HG03342 (cell line): ENCODE results near the gene MYZAP.

Experiments used
- ATAC-seq: cut with Tn5 transposase; IDR thresholded peaks from one replicate; pipeline ENCODE4 v1.9.1; 2021; ENCODE audit warnings: mild to moderate bottlenecking, moderate library complexity; ENCODE audit not compliant: unreplicated experiment

Gene MYZAP

DNA sequence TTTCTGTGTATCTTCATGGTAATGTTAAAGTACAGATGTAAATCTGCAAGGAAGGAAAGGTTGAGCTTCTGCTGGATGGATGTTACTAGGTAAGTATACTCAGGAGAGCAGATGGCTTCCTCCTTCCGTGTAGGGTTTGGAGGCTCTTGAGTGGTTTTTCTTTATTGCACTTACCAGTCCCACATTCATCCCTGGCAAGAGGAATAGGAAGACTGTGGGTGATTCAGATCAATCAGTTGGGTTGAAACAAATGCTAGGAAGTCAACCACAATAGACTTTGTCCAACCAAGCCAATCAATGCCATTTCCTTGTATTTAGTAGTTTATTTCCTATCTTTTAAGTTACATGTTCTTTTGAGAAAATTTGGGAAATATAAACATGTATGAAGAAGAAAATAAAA lies 26.6 kb downstream of the MYZAP start:
- no peak for ATAC-seq

DNA sequence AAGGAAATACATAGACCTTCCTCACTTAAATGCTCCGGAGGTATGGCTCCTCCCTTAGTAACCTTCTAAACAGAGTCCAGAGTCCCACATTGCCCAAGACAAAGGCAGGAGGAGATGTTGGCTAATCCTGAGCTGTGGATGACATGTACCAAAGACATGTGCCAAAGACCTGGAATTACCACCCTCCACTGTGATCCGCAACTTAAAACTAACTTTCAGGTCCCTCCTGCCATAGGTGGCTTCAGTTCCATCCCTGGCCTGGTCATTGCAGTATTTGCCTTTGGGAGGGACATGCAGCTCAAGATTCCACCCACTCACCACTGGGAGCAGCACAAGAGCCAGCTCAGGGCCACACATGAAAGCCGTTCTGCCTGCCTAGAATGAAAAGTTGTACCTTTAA lies 28.0 kb downstream of the MYZAP start:
- ATAC-seq = no peak

DNA sequence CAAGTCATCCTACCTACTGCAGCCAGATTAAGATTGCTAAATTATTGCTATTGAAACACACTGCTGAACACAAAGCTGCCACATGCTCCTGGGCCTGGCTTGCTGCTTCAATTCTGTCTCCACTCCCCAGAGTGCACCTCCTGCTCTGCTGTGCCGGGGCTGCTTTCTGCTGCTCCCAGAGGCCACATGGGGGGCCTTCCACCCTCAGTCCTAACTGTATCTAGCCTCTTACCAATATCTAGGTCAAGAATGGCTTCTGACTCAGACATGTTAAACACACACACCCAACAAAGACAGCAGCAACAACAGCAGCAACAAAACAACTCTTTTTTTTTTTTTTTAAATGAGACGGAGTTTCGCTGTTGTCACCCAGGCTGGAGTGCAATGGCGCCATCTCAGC lies 33.0 kb downstream of the MYZAP start:
- ATAC-seq = no peak

DNA sequence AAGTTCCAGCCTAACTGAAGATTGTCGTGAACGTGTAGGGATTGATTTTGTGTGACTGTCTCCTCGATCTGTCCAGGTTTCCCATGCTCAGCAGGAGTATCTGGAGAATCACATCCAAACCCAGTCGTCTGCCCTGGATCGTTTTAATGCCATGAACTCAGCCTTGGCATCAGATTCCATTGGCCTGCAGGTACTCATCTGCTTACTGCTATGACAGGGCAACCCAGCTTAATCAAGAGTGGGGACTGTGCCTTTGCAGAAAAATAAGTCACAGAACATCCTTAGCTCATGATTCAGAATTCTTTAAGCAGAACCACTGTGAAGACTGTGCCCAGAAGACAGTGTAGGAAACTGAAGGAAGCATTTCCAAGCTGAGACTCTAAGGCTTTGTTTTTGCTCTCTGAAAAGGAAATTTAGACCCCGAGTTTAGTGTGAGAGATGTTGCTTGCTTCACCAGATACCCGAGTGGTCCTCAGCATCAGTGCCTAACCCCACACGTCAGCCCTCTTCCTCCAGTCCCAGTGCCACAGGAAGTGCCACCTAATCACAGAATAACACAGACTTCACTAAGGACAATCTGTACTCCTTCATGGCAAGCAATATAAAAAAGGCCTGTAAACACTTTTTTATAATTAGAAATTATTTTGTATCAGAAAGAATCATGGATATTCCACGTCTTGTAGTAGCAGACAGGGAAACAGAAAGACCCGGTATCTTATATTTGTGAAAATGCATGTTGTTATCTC lies 34.2 kb downstream of the MYZAP start:
- no peak for ATAC-seq

DNA sequence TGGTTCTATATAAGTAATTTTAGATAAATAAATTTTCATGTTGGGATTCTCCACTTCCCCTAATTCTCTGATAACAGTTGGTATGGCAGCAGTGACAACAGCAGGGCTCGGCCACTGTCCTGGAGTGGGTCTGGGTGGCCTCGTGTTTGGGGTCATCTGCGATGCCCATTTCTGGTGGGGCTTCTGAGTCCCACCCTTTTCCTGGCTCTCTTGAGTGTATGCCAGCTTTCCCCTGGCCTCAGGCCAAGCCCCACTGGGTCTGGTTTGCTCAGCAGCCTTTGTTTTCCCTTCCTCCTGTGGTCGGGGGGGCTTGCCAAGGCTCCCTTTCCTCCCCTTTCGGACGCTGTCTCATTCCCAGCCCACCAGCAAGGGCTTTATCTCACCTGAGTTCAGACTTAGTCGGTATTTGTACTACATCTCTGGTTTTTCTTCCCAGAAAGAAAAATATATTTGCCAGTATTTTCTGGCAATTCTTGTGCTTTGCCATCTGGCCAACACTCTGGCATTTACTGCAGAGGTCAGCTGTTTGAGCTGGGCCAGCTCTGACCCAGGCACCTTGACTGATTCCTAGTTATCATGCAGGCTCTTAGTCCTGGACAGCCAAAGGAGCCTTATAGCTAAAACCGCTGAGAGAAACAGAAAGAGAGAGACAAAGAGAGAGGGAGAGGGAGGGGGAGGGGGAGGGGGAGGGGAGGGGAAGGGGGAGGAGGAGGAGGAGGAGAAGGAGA lies 35.2 kb downstream of the MYZAP start:
- no peak for ATAC-seq

DNA sequence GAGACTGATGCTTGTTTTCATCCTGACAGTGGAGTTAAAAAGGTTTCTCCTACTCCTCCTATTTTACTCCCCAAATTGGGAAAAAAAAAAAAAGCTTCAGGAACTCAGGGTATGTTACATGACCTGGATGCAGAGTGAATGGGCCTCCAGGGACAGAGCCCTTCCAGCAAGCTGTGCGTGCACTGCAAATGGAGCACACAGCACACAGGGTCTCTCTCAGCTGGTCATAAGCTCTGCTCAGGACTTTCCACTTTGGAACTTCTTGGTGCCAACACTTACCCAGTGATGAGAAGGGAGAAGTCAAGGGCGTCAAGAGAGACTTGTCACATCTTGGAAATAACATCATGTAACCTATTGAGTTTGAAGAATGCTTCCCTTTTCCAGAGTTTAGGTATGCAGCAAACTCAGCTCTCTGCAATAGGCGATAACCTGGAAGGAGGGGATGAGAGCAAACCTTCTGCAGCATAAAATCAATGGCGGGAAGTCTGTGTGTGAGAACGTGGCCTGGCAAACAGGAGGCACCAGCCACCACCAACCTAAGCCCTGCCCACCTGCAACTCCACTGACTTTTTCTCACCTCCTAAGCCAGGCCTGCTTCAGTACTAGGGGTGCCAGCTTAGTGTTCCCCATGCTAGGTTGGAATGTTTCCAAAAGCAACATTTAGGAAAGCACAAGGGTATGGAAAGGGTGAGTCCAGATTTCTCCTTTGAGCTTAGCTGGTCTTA lies 39.8 kb downstream of the MYZAP start:
- no peak for ATAC-seq

DNA sequence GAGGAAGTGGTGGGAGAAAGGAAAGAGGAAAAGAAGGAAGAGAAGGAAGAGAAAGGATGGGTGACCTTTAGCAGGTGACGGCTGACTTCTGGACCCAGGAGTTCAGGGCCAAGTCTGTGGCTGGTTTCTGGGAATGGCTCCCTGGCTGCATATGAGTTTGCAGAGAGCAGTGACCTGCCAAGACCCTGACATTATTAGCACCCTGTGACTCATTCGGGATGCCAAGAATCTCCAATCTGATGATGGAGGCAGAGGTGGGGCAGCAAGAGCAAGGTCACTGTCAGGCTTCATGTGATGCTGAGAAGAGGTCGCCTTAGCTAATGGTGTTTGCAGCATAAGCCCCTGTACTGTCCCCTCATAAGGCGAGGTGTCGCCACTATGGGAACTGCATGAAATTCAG lies 42.6 kb downstream of the MYZAP start:
- ATAC-seq = no peak

DNA sequence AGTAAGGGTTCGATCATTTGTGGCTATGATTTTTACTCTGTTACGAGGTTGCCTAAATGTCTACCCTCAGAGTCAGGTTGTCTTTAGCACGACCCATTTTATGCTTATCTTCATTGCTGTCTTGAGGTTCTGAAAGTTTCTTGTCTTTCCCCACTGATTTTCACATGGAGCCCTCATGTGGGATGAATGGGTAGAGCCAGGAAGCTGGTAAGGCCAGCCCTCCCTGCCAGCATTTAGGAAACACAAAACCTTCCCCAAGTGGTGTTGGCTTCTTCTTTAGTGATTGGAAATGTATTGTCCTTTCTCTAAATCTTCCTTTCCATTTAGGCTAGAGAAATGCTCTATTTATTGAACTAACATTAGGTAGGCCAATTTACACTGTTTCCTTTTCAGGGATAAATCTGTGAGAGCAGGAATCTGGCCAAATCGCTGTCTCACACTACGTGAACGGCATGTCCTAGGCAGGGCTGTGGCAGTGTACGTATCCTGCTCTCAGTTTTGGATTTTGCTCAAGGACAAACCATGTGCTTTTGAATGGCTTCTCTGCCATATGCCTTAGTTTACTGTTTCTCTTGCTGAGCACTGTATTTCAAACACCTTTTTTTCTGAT lies 43.7 kb downstream of the MYZAP start:
- ATAC-seq = no peak

DNA sequence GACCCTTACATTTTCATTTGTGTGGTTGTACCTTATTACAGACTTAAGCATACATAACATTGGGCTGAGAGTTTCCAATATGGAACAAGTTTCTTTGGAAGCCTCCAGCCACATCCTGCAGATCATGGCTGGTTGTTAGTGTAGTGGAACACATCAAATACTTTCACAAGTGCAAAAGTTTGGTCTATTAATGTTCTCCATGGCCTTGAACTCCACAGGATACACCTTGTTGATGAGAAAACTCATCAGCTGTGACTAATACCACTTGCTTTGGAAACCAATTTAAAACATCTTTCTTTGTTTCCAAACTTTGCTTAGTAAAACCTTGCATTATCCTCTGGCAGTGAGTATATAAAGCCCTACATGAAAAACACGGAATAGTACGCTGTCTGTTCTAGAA lies 46.1 kb downstream of the MYZAP start:
- ATAC-seq = no peak

DNA sequence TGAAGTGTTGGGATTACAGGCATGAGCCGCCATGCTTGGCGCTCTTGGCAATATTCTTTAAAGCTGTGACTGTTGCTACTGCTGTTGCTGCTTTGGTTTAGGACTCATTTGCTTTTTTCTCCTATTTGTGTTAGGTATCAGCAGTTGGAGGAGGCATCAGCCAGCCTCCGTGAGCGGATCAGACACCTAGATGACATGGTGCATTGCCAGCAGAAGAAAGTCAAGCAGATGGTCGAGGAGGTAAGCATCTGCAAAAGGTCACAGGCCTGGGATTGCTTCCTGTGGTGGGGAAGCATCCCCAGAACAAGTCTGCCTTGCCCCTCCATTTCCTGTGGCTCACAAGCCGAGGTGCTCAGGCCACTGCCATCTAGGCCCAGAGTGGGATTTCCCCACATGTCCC lies 47.6 kb downstream of the MYZAP start:
- no peak for ATAC-seq

DNA sequence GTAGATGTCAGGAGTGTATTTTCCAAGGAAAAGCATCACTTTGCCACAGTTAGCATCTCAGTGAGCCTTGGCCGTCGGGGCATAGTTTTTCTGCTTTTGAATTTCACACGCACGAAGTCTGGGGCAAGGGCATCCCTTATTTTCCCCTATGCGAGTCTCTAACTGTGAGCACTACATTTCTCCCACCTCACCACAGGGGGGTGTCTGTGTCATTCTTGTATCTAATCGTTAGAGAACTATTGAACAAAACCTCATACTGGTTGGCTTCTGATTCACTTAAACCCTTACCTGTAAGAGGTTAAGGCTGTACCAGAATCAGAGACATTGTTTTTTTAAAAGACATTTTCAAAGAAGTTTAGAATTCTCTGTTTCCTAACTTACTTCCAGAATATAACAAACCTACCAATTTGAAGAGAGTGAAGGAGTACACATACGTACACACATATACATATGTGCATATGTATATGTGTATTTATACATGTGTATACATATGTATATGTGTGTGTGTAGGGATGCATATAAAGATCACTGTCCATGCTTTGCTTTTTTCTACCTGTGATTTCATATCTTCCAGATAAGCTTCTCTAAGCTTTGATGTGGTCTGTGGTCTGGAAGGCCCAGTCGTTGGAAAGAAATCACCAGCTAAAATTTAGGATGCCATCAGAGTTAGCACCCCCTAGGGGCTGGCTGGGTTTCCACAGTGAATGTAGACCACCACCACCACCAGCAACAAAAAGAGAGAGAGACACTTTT lies 49.4 kb downstream of the MYZAP start:
- peak; percentile 47 for ATAC-seq

DNA sequence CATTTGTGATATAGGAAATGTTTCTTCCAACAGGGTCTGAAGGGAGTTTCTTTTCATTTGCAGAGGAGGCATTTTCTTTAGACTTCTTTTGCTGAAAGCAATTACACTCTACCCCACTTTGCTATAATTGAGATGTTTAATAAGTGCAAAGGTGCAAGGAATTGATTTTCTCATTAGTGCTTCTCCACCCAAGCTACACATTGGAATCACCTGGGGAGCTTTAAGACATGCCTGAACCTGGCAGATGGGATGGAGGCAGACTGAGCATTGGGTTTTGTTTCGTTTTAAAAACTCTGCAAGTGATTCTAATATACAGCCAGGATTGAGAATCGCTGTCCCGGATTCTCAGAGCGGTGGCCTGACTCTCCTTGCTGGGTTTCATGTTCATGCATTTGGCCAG lies 52.1 kb downstream of the MYZAP start:
- no peak for ATAC-seq

DNA sequence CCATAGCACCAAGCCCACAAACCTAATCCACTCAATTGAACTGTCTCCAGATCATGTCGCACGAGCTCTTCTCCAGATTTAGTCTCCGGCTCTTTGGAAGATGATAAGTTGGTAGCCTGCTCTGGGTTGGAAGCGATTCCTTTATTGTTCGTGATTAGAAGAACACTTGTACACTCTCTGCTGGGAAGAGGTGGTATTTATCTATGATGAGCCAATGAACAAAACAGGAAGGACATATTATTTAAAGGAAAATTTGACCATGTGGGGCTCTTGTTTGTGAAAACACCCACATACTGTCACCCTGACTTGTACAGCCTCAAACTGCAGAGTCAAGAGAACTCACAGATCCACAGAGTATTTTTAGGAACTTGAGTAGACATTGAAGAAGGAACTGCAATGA lies 54.4 kb downstream of the MYZAP start:
- ATAC-seq = no peak

DNA sequence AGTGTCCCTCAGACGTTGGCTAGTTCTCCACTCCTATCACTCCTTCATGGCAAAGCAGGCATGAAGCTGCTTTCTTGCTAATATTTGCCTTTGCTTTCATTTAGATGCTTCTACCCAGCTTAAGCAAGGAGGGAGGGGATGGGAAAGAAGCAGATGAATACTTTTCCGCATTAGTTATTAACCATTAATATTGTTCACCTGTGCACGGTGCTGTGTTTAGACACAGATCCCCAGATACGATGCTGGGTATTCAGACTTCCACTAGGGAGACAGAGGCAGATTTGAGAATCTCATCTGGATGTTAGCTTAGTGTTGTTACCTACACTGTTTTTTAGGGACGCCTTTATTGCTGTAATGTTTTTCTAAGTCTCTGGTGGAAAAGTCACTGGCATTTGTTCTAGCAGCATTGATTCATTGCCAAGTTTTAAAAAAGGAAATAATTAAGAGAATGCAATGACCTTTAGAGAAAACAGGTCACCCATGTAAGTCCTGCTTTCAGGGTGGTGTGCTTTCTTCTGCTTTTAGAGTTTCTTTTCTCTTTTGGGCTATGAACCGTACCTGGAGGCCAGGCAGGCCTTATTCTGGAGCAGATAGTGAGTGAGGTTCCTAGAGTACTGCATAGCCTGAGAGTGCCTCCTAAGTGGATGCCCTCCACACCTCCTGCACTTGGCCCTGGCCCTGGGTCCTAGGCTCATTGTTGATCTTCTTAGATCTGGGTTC lies 55.5 kb downstream of the MYZAP start:
- ATAC-seq = peak; percentile 59

DNA sequence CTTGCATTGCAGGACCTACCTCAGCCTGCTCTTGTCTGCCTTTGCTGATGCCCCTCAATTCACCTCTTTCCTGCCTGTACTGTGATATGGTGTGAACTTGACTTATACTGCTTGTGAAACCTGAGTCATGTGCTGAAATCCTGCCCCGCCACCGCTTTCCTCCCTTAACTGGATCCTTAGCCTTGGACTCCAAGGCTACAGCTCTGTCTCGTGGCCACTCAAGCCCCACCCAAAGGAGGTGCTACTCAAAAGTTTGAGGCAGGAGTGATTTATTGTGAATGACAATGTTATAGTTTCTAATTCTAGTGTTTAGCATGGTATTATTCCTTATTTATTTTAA lies 56.1 kb downstream of the MYZAP start:
- peak; percentile 37 for ATAC-seq

DNA sequence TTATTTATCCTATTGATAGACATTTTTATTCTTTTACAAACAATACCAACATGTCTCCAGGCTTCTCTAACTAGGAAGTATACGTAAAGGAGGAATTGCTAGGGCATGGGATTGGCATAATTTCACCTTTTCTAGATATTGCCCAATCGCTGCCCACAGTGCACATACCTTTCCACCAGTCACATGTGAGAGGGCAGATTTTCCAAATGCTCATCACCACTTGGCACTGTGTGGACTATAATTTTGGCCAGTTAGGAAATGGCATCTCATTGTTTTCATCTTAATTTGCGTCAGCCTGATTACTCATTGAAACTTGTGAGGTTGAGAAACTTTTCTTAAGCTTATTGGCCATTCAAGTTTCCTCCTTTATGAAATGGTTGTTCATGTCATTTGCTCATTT lies 57.4 kb downstream of the MYZAP start:
- ATAC-seq = no peak

DNA sequence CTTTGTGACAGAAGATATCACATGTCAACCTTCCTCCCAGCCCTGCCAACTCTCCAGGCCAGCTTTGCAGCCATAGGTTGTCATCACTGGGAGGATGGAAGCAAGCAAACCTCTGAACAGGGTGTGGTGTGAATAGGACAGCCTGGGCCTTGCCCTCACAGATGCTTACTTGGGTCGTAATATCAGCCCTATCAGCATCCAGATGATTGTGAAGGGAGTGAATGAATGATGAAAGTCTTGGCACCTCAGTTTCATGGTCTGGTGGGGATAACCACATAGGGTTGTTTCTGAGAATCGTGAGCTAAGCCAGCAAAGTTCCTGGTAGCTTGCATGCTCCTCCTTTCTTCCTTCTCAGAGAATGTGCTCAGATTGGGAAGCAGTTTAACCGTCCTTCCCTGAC lies 59.7 kb downstream of the MYZAP start:
- ATAC-seq = no peak

DNA sequence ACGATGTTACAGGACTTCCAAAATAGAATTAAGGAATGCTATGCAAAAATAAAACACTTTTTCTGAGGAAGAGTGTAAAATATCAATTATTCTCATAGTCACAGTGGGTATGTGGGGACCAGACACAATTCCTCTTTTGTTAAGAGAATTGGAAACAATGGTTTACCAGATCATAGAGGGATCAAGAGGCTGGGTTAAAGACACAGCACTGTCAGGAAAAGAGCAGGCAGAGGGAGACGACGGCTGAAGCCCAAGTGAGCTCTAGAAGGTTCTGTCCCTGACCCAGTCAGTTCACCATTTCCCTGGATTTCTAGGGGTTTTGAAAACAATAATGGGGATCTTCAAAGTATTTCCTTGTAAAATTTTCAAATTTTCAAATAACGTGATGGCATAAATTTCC lies 60.8 kb downstream of the MYZAP start:
- no peak for ATAC-seq

DNA sequence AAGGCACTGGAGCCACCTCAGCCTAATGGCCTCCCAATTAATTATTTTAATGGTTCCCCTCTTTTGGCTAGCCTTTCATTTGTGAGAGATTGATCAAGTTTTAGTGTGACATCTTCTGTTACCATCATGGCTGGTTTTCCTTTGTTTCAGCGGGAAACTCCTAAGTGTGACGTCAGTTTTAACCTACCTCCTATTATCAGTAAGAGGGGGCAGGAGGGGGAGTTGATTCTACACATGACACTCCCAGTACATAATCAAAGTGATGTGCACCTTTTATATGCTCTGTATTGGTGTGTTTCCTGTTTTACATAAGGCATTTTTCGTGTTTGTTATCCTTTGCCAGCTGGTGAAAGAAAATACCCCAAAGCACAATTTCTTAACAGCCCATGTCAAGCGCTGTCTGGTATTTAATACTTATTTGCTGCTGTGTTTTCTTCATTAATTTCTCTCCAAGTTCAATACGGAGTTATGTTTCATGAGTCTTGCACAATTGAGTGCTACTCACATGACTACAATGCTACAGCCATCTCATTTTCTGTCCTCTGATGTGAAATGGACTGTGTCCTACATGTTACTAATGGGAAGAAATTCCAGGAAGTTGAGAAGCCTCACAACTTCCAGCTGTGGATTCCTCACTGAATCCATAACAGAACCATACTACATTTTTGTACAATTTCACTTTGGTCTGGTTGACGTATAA lies 62.6 kb downstream of the MYZAP start:
- no peak for ATAC-seq

DNA sequence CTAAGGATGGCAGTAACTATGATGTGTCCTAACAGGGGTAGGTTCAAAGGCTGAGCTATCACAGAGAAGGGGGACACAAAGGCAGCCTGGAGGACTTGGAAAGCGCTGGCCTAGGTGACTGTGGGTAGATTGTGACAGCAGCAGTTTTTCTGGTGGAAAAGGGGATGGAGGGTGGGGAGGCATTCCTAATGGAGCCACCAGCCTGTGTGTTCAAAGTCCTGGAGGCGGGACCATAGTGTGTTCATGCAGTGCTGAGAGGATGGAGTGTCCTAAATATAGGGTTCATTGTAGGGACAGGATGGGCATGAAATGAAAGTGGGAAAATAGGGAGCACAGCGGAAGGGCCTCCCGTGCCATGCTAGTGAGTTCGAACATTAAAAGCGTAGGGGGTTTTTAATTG lies 63.3 kb downstream of the MYZAP start:
- no peak for ATAC-seq
